Lower leg skin (tissue), 3 donors: Measurements from ENCODE around the gene PRM3.

Experiments
- CTCF ChIP-seq, 3 donors: fragments of 450-650 bp; IDR thresholded peaks; one replicate each; pipeline ENCODE4 v1.5.1; 2016; ENCODE audit warnings: antibody characterized with exemption in 3 of 3, mild to moderate bottlenecking in 3 of 3, moderate library complexity in 2 of 3
- POLR2A ChIP-seq, 2 donors: fragments of 450-650 bp; IDR thresholded peaks; one replicate each; pipeline ENCODE4 v1.6.1; 2016 to 2017; ENCODE audit warnings: antibody characterized with exemption in 2 of 2, mild to moderate bottlenecking in 1 of 2, moderate library complexity in 1 of 2

GRCh38 chr16:11285842-11286241 is 12.4 kb upstream of the PRM3 start:
- TF ChIP-seq POLR2A (IDR thresholded peaks at IDR 0.05) = no peak
- TF ChIP-seq CTCF (IDR thresholded peaks at IDR 0.05) = no peak
